Endothelial cell of umbilical vein (primary cell): Measurements from ENCODE around the gene ARID1B. TPM values are rescaled to one million over a fixed set of nuclear protein-coding genes. Genes with fewer than 3 reads are reported as not detected.

Experiments
- BruUV-seq: library from RNA; stranded (reverse); fragments of 400-500 nt; replicated peaks from 2 replicates; lab custom pipeline; 2021; lab: Mats Ljungman, UMichigan
- CTCF ChIA-PET: fragments of 300-600, 350-600 bp; sonication (Branson Sonifier 250); formaldehyde crosslinking; loops from one replicate; lab custom pipeline; 2021; ENCODE audit warnings: antibody characterized with exemption, inconsistent platforms; lab: Charles Lee
- POLR2A ChIA-PET: fragments of 300-600, 350-600 bp; sonication (Branson Sonifier 250); formaldehyde crosslinking; loops from one replicate; lab custom pipeline; 2021; ENCODE audit warnings: antibody characterized with exemption, inconsistent platforms; lab: Charles Lee
- DNase-seq: peaks from one replicate; pipeline ENCODE4 v3.0.0-alpha.2; 2011; ENCODE audit warnings: low read depth, low spot score
- FAIRE-seq: peaks from 2 replicates; lab custom pipeline; 2011; peaks lifted over from hg19 to GRCh38; lab: Jason Lieb, UNC
- H2AFZ ChIP-seq: 2 replicates; pipeline ENCODE4 v1.6.0; 2012; ENCODE audit warnings: low read depth, low read length, control low read depth, inconsistent platforms
- H3K27ac ChIP-seq: 2 replicates; pipeline ENCODE4 v1.5.1; 2011; ENCODE audit warnings: low read depth, mild to moderate bottlenecking, control low read depth, low read length, moderate library complexity; ENCODE audit not compliant: insufficient read depth
- H3K27me3 ChIP-seq, 2 experiments: 2 replicates each; pipeline versions ENCODE4 v1.6.0 to v1.6.1; 2011; ENCODE audit warnings: low read length in 2 of 2, mixed read lengths in 1 of 2; ENCODE audit not compliant: control insufficient read depth in 2 of 2, insufficient read depth in 2 of 2
- H3K36me3 ChIP-seq, 2 experiments: 2 replicates in 1 of 2; 3 replicates in 1 of 2; pipeline ENCODE4 v1.5.1; 2011; ENCODE audit warnings: low read length in 2 of 2, mild to moderate bottlenecking in 1 of 2, moderate library complexity in 1 of 2; ENCODE audit not compliant: control insufficient read depth in 2 of 2, insufficient read depth in 2 of 2; ENCODE audit errors: extremely low read depth in 1 of 2
- H3K4me1 ChIP-seq: 3 replicates; pipeline ENCODE4 v1.5.1; 2011; ENCODE audit warnings: mild to moderate bottlenecking, low read length; ENCODE audit not compliant: control insufficient read depth, insufficient read depth; ENCODE audit errors: extremely low read depth
- H3K4me2 ChIP-seq: 2 replicates; pipeline ENCODE4 v1.6.1; 2011; ENCODE audit warnings: low read length, control low read depth, mixed read lengths; ENCODE audit not compliant: insufficient read depth
- H3K4me3 ChIP-seq, 3 experiments: fragments of 200-600 bp in 1 of 3; sonication (generic), shearing (Covaris generic) in 1 of 3; replicated peaks in 1 of 3; 2 replicates each; pipeline ENCODE4 v1.5.1; 2011 to 2016; ENCODE audit warnings: control low read depth in 3 of 3, low read length in 3 of 3, mild to moderate bottlenecking in 2 of 3, inconsistent platforms in 1 of 3, low read depth in 1 of 3, moderate library complexity in 1 of 3; ENCODE audit not compliant: insufficient read depth in 1 of 3
- H3K79me2 ChIP-seq: 2 replicates; pipeline ENCODE4 v1.6.0; 2012; ENCODE audit warnings: low read length, inconsistent platforms; ENCODE audit not compliant: control insufficient read depth, insufficient read depth
- H3K9ac ChIP-seq: replicated peaks from 2 replicates; pipeline ENCODE3; 2011; ENCODE audit warnings: low read length, control low read depth; ENCODE audit not compliant: insufficient read depth; ENCODE audit errors: extremely low read depth
- H3K9me1 ChIP-seq: replicated peaks from 3 replicates; pipeline ENCODE4 v1.6.0; 2011; ENCODE audit warnings: mild to moderate bottlenecking, low read length; ENCODE audit not compliant: control insufficient read depth, insufficient read depth; ENCODE audit errors: extremely low read depth
- H3K9me3 ChIP-seq: replicated peaks from 2 replicates; pipeline ENCODE4 v1.5.1; 2012; ENCODE audit warnings: low read length, inconsistent platforms; ENCODE audit not compliant: control insufficient read depth, insufficient read depth
- H4K20me1 ChIP-seq: replicated peaks from 2 replicates; pipeline ENCODE3; 2011; ENCODE audit warnings: mild to moderate bottlenecking, low read length; ENCODE audit not compliant: control insufficient read depth, insufficient read depth; ENCODE audit errors: extremely low read depth
- CTCF ChIP-seq, 2 donors: IDR thresholded peaks; 1 replicate in 1 of 2; 2 replicates in 1 of 2; pipeline ENCODE4 v1.5.1; 2011; ENCODE audit warnings: low read length in 2 of 2, mild to moderate bottlenecking in 2 of 2, moderate library complexity in 2 of 2, control low read depth in 1 of 2, inconsistent platforms in 1 of 2, low read depth in 1 of 2; ENCODE audit not compliant: insufficient read depth in 1 of 2; ENCODE audit errors: extremely low read depth in 1 of 2
- EZH2 ChIP-seq: IDR thresholded peaks from 2 replicates; pipeline ENCODE4 v1.6.1; 2012; ENCODE audit warnings: borderline replicate concordance, low read depth, mild to moderate bottlenecking, moderate library complexity, low read length, inconsistent platforms; ENCODE audit not compliant: severe bottlenecking
- FOS ChIP-seq: IDR thresholded peaks from 2 replicates; pipeline ENCODE4 v1.6.1; 2011; ENCODE audit warnings: mild to moderate bottlenecking, low read length, moderate library complexity, borderline replicate concordance; ENCODE audit not compliant: insufficient read depth
- GATA2 ChIP-seq: IDR thresholded peaks from 2 replicates; pipeline ENCODE4 v1.7.0; 2011; ENCODE audit warnings: low read depth, mild to moderate bottlenecking, moderate library complexity, mixed read lengths, low read length; ENCODE audit not compliant: insufficient read length, insufficient read depth
- JUN ChIP-seq: IDR thresholded peaks from 2 replicates; pipeline ENCODE4 v1.6.1; 2011; ENCODE audit warnings: borderline replicate concordance, low read depth; ENCODE audit not compliant: insufficient read length, insufficient read depth
- MAX ChIP-seq: IDR thresholded peaks from 2 replicates; pipeline ENCODE4 v1.6.1; 2011; ENCODE audit not compliant: insufficient read depth, insufficient read length
- MYC ChIP-seq: IDR thresholded peaks from one replicate; pipeline ENCODE4 v1.6.1; 2011; ENCODE audit warnings: mild to moderate bottlenecking, low read depth, low read length
- POLR2AphosphoS5 ChIP-seq: IDR thresholded peaks from 2 replicates; pipeline ENCODE4 v1.6.1; 2012; ENCODE audit warnings: low read depth, mild to moderate bottlenecking, control low read depth, low read length, moderate library complexity; ENCODE audit not compliant: insufficient read depth
- dilution Hi-C: fragments of 300-500 bp; cut with MboI; formaldehyde crosslinking; loops from one replicate; pipeline ENCODE4 v1.15.0; 2019; ENCODE audit warnings: low sequenced_read_pairs; ENCODE audit not compliant: extremely low pct_ligation_motif_present
- intact Hi-C: fragments of 100-400 bp; cut with micrococcal nuclease; formaldehyde crosslinking; loops from one replicate; pipeline ENCODE4 v1.10.0; 2022
- polyA plus RNA-seq, 4 experiments: library from polyadenylated mRNA; depleted of rRNA in 3 of 4; stranded (reverse) in 3 of 4; unstranded in 1 of 4; fragments of >200 nt; gene quantifications; 2 replicates each; pipeline versions ENCODE4 v1.2.1 to v1.2.3, GENCODE V29; 2011 to 2012; ENCODE audit warnings: missing spikeins in 1 of 4
- total RNA-seq: library from RNA; stranded (reverse); gene quantifications from 2 replicates; pipeline ENCODE4 v1.2.3, GENCODE V29; 2021

ARID1B gene
- total and polyA plus RNA-seq, 2 donors (not counting 3 experiments of a cell fraction or from before 2014, with no cell fraction given), result 21.8 to 89.5 TPM

DNA sequence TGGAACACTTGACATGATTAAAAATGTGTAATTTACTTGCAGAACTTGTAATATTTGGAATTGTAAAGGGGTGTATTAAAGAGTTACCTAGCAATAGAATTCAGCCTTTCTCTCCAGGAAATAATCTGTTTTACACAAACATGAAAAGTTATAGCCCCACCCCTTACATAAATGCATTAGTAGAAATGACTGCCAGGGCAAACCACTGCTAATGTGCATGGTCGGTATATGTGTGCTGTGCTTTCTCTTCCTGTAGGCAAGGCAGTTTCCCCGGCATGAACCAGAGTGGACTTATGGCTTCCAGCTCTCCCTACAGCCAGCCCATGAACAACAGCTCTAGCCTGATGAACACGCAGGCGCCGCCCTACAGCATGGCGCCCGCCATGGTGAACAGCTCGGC, 389.6 kb downstream of the ARID1B start:
- no peaks in the 10 kb centered on the region for H3K27me3 ChIP-seq
- DNase-seq, result no peak
- H3K9me1 ChIP-seq, result no peaks in the 10 kb centered on the region
- H3K9me3 ChIP-seq, result no peaks in the 10 kb centered on the region
- no peak overlapping the region for H3K27ac ChIP-seq
- H3K36me3 ChIP-seq, result no peaks in the 10 kb centered on the region
- no peaks in the 10 kb centered on the region for H4K20me1 ChIP-seq
- ChIA-PET POLR2A (no interaction called here), CTCF (no interaction called here)
- intact Hi-C loops, result no loop called here
- no peak overlapping the region for H3K4me3 ChIP-seq
- no peak for FAIRE-seq
- BruUV-seq, result no TSS peak
- no peaks in the 10 kb centered on the region for H3K79me2 ChIP-seq
- dilution Hi-C loops, result no loop called here
- no peak overlapping the region for H3K9ac ChIP-seq
- no peak overlapping the region for H3K4me2 ChIP-seq
- TF ChIP-seq POLR2AphosphoS5 (no peak), MYC (no peak), GATA2 (no peak), FOS (no peak)
- no peak overlapping the region for H2AFZ ChIP-seq
- no peaks in the 10 kb centered on the region for H3K4me1 ChIP-seq

- Histone ChIP-seq H3K27me3 (no peaks in the 10 kb centered on the region), H3K4me2 (no peak overlapping the region), H3K9me1 (no peaks in the 10 kb centered on the region), H3K4me3 (no peak overlapping the region), H3K9me3 (no peaks in the 10 kb centered on the region), H3K9ac (no peak overlapping the region), H3K36me3 (no peaks in the 10 kb centered on the region), H3K79me2 (no peaks in the 10 kb centered on the region), H3K27ac (no peak overlapping the region), H3K4me1 (no peaks in the 10 kb centered on the region), H4K20me1 (no peaks in the 10 kb centered on the region), H2AFZ (no peak overlapping the region)
- POLR2A ChIA-PET, result no interaction called here
- intact Hi-C loops (no loop called here), dilution Hi-C loops (no loop called here)
- BruUV-seq, result no TSS peak
- CTCF ChIA-PET, result no interaction called here
- no peak for TF ChIP-seq FOS
- TF ChIP-seq JUN, result no peak
- no peak for TF ChIP-seq GATA2
- TF ChIP-seq CTCF (IDR thresholded peaks at IDR 0.05; ENCODE audit: extremely low read depth in 1 of 2, insufficient read depth in 1 of 2, low read depth in 1 of 2, low read length in 2 of 2), result no peak
- no peak for TF ChIP-seq MAX
- no peak for TF ChIP-seq EZH2
- DNase-seq (no peak), FAIRE-seq (no peak)
Measured at GRCh38 chr6:157167837-157168236, 390.7 kb downstream of the ARID1B start.
